ENCODE results near the gene MRPL1.

MRPL1 gene

DNA sequence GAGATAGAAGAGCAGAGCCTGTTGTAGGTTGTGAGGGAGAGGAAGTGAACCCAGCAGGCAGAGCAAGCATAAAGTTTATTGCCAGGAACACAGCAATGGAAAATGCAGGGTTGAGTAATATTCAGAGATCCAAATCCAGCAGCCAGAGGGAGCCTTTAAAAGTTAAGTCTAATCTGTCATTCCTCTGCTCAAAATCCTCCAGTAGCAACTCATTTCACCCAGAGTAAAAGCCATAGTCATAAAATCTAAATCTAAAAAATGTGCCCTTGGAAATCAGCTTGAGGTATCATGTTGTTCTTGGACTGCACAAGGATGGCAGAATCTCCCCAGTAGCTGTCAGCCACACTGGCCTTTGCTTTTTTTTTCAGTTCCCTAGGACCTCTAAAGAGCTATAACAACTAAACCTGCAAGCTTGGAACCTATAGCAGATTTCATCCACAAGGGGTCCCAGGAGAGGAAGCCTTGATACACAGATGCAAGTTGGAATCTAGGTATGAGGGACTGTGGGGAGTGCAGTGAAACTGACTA, 131.6 kb downstream of the MRPL1 start:
- H3K9ac ChIP-seq (ENCODE audit: low read depth, low read length): no peak overlapping the region
- H3K4me1 ChIP-seq (ENCODE audit: insufficient read depth, low read length): peaks cover 20% of the 10 kb centered on the region; the same call in 1 of the 2 replicates
- H3K9me3 ChIP-seq (ENCODE audit: insufficient read depth, low read depth, low read length): no peaks in the 10 kb centered on the region
- no peak overlapping the region for H3K4me3 ChIP-seq (ENCODE audit: low read length)
- H3K36me3 ChIP-seq (ENCODE audit: insufficient read depth, low read depth, low read length): no peaks in the 10 kb centered on the region
- no peaks in the 10 kb centered on the region for H3K27me3 ChIP-seq (ENCODE audit: insufficient read depth, low read length)
- H3K27ac ChIP-seq (ENCODE audit: low read length): no peak overlapping the region

DNA sequence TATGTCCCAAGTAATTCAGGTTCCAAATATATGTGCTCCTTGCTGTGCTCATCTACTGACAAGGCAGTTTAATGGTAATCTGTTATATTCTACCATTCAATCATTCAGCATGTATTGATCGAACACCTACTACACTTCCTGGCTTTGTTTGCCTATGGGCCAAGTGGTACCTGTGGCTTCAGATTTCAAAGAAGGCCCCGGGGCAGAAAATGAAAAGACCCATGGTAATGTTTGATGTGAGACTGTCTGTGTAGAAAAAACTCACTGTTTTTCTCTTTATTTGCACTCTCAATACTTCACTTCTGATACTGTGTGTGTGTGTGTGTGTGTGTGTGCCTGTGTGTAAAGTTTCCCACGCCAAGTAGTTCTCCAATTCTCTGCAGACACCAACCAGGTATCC, 133.4 kb downstream of the MRPL1 start:
- Histone ChIP-seq H3K4me1 (ENCODE audit: insufficient read depth, low read length) (peaks cover 18% of the 10 kb centered on the region; the same call in 1 of the 2 replicates), H3K4me3 (ENCODE audit: low read length) (no peak overlapping the region), H3K27ac (ENCODE audit: low read length) (no peak overlapping the region), H3K36me3 (ENCODE audit: insufficient read depth, low read depth, low read length) (no peaks in the 10 kb centered on the region), H3K9ac (ENCODE audit: low read depth, low read length) (no peak overlapping the region), H3K9me3 (ENCODE audit: insufficient read depth, low read depth, low read length) (no peaks in the 10 kb centered on the region), H3K27me3 (ENCODE audit: insufficient read depth, low read length) (no peaks in the 10 kb centered on the region)

DNA sequence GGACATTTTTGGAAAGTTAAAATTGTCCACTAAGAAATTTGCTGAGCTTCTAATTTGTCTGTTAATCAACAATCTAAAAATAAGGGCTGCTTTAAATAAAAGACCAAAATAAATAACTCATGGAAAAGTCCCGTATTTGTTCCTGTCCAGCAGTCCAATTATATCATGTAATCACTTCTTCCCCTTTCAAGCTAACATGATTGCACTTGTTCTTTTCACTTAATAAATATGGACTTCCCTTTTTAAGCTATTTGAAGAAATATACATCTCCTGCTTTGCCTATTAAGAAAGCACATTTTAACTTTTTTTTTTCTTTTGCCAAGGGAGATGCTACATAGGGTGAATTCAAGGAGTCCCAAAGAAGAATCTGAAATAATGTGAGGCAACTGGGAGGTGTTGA, 138.9 kb downstream of the MRPL1 start:
- Histone ChIP-seq H3K9me3 (ENCODE audit: insufficient read depth, low read depth, low read length) (no peaks in the 10 kb centered on the region), H3K9ac (ENCODE audit: low read depth, low read length) (no peak overlapping the region), H3K4me1 (ENCODE audit: insufficient read depth, low read length) (no peaks in the 10 kb centered on the region), H3K27ac (ENCODE audit: low read length) (no peak overlapping the region), H3K27me3 (ENCODE audit: insufficient read depth, low read length) (no peaks in the 10 kb centered on the region), H3K36me3 (ENCODE audit: insufficient read depth, low read depth, low read length) (no peaks in the 10 kb centered on the region), H3K4me3 (ENCODE audit: low read length) (no peak overlapping the region)

DNA sequence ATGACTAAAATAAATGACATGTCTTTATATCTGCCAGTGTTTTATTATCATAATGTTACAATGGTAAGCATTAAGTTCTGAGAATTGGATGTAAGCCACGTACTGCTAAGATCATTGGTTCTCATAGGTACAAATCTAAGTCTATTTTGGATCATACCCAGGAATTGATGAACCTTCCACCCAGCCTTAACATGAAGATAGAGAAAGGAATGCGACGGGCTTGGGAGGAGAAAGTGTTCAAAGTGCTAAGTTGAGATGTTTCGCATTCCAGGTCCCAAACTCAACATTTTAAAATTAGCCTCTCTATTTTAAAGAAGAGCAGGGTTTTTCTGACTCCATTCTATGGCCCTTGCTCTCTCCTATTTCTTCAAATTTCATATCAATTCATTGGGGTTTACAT, 139.6 kb downstream of the MRPL1 start:
- H3K27me3 ChIP-seq (ENCODE audit: insufficient read depth, low read length): no peaks in the 10 kb centered on the region

More for the DNA sequence above, 139.6 kb downstream of the MRPL1 start:
- no peak overlapping the region for H3K4me3 ChIP-seq (ENCODE audit: low read length)
- H3K27ac ChIP-seq (ENCODE audit: low read length): no peak overlapping the region
- no peaks in the 10 kb centered on the region for H3K9me3 ChIP-seq (ENCODE audit: insufficient read depth, low read depth, low read length)
- no peaks in the 10 kb centered on the region for H3K36me3 ChIP-seq (ENCODE audit: insufficient read depth, low read depth, low read length)
- H3K4me1 ChIP-seq (ENCODE audit: insufficient read depth, low read length): no peaks in the 10 kb centered on the region
- H3K9ac ChIP-seq (ENCODE audit: low read depth, low read length): no peak overlapping the region
